Activated CD4-positive, alpha-beta memory T cell treated with anti-CD3 and anti-CD28 coated beads, Interleukin-2, amount 10 ng/mL, durations not matched to agents 7 days and 5 days (primary cell): ENCODE measurements around the gene NMUR1. TPM values are rescaled to one million over a fixed set of nuclear protein-coding genes. Genes with fewer than 3 reads are reported as not detected.

ENCODE experiments used
- CTCF ChIA-PET: fragments of 350-600 bp; sonication (Branson Sonifier 250); formaldehyde crosslinking; loops from one replicate; lab custom pipeline; 2021; ENCODE audit warnings: antibody characterized with exemption, inconsistent platforms; lab: Charles Lee
- POLR2A ChIA-PET: fragments of 350-600 bp; sonication (Branson Sonifier 250); formaldehyde crosslinking; loops from one replicate; lab custom pipeline; 2021; ENCODE audit warnings: antibody characterized with exemption; lab: Charles Lee
- DNase-seq: peaks from one replicate; pipeline ENCODE4 v3.0.0-alpha.2; 2020
- H3K27ac Mint-ChIP-seq: one replicate; pipeline ENCODE4 v1.8.0; 2021; ENCODE audit warnings: mild to moderate bottlenecking, mixed read lengths
- H3K27me3 Mint-ChIP-seq: one replicate; pipeline ENCODE4 v1.8.0; 2021; ENCODE audit warnings: mixed read lengths
- H3K36me3 Mint-ChIP-seq: one replicate; pipeline ENCODE4 v1.8.0; 2021; ENCODE audit warnings: low read depth, mixed read lengths
- H3K4me1 Mint-ChIP-seq: one replicate; pipeline ENCODE4 v1.8.0; 2021; ENCODE audit warnings: mixed read lengths
- H3K4me3 Mint-ChIP-seq: one replicate; pipeline ENCODE4 v1.8.0; 2021; ENCODE audit warnings: mild to moderate bottlenecking, mixed read lengths
- H3K9me3 Mint-ChIP-seq: one replicate; pipeline ENCODE4 v1.8.0; 2021; ENCODE audit warnings: mixed read lengths
- total RNA-seq, 2 experiments: library from RNA; stranded (reverse); gene quantifications; one replicate each; pipeline ENCODE4 v1.2.3, GENCODE V29; 2021

The NMUR1 gene
- total RNA-seq, 2 experiments from 2014 or later = 3.4 to 3.9 TPM

GRCh38 chr2:231548752-231549151 lies 18.5 kb upstream of the NMUR1 start:
- H3K27ac Mint-ChIP-seq = no peak overlapping the region
- H3K4me1 Mint-ChIP-seq = peaks cover 49% of the 10 kb centered on the region
- CTCF ChIA-PET = interaction anchor here (0.9 to 3.5 kb wide), 4 partner anchors 9 to 66 kb away, joined by 4 to 11 read pairs (median 6); no protein-coding TSS in a partner anchor
- POLR2A ChIA-PET = interaction anchor here (1.3 to 1.5 kb wide), 2 partner anchors 18 to 24 kb away, joined by 3 to 6 read pairs; partner anchors contain the start of gene NMUR1
- no peak overlapping the region for H3K4me3 Mint-ChIP-seq
- peaks cover 19% of the 10 kb centered on the region for H3K9me3 Mint-ChIP-seq
- peaks cover 36% of the 10 kb centered on the region for H3K36me3 Mint-ChIP-seq
- peaks cover 9% of the 10 kb centered on the region for H3K27me3 Mint-ChIP-seq
- DNase-seq = no peak

- Mint-ChIP-seq H3K9me3 (peaks cover 17% of the 10 kb centered on the region), H3K4me1 (peaks cover 55% of the 10 kb centered on the region)
- POLR2A ChIA-PET = interaction anchor here (1.2 to 2.5 kb wide), 4 partner anchors 7 to 83 kb away, joined by 3 to 13 read pairs (median 4); partner anchors contain the start of gene NCL
These were observed 17.3 kb upstream of the NMUR1 start for GRCh38 chr2:231547315-231548110.

GRCh38 chr2:231546014-231546715 lies 15.9 kb upstream of the NMUR1 start:
- H3K9me3 Mint-ChIP-seq = peaks cover 25% of the 10 kb centered on the region
- peaks cover 44% of the 10 kb centered on the region for H3K36me3 Mint-ChIP-seq
- DNase-seq = no peak
- ChIA-PET CTCF (interaction anchor here (0.9 to 2.2 kb wide), 11 partner anchors 9 to 131 kb away, joined by 3 to 11 read pairs (median 5); partner anchors contain the start of gene NMUR1), POLR2A (interaction anchor here (0.8 to 2.5 kb wide), 12 partner anchors 9 to 163 kb away, joined by 3 to 18 read pairs (median 6); partner anchors contain the start of genes NCL and PTMA)
- H3K27ac Mint-ChIP-seq = peak overlapping the region; percentile 99
- peaks cover 67% of the 10 kb centered on the region for H3K4me1 Mint-ChIP-seq
- peaks cover 9% of the 10 kb centered on the region for H3K27me3 Mint-ChIP-seq
- peak overlapping the region; percentile 56 for H3K4me3 Mint-ChIP-seq

More at GRCh38 chr2:231547315-231548110, 17.3 kb upstream of the NMUR1 start:
- H3K27ac Mint-ChIP-seq = no peak overlapping the region
- peaks cover 4% of the 10 kb centered on the region for H3K27me3 Mint-ChIP-seq
- no peak overlapping the region for H3K4me3 Mint-ChIP-seq
- peaks cover 35% of the 10 kb centered on the region for H3K36me3 Mint-ChIP-seq
- CTCF ChIA-PET = interaction anchor here (1.0 to 1.6 kb wide), 4 partner anchors 11 to 64 kb away, joined by 3 to 4 read pairs (median 3); no protein-coding TSS in a partner anchor
- DNase-seq = no peak

GRCh38 chr2:231545105-231545902 lies 15.1 kb upstream of the NMUR1 start:
- peak overlapping the region; percentile 99 for H3K27ac Mint-ChIP-seq
- peaks cover 45% of the 10 kb centered on the region for H3K36me3 Mint-ChIP-seq
- peaks cover 69% of the 10 kb centered on the region for H3K4me1 Mint-ChIP-seq
- CTCF ChIA-PET = interaction anchor here (0.8 to 2.2 kb wide), 12 partner anchors 10 to 132 kb away, joined by 3 to 11 read pairs (median 4); partner anchors contain the start of gene NMUR1
- POLR2A ChIA-PET = interaction anchor here (0.8 to 2.5 kb wide), 10 partner anchors 9 to 164 kb away, joined by 3 to 18 read pairs (median 7); partner anchors contain the start of genes NCL and PTMA
- peaks cover 10% of the 10 kb centered on the region for H3K27me3 Mint-ChIP-seq
- H3K9me3 Mint-ChIP-seq = peaks cover 24% of the 10 kb centered on the region
- H3K4me3 Mint-ChIP-seq = peak overlapping the region; percentile 56
- peak; percentile 90 for DNase-seq

GRCh38 chr2:231542136-231542535 lies 11.9 kb upstream of the NMUR1 start:
- POLR2A ChIA-PET = interaction anchor here (1.0 kb wide), 1 partner anchor 16 kb away, joined by 4 read pairs; no protein-coding TSS in a partner anchor

GRCh38 chr2:231541645-231542044 lies 11.4 kb upstream of the NMUR1 start:
- POLR2A ChIA-PET = interaction anchor here (0.9 kb wide), 1 partner anchor 9 kb away, joined by 3 read pairs; no protein-coding TSS in a partner anchor
- CTCF ChIA-PET = interaction anchor here (0.9 to 1.2 kb wide), 2 partner anchors 8 to 11 kb away, joined by 3 to 4 read pairs; no protein-coding TSS in a partner anchor
- peak; percentile 47 for DNase-seq

More at GRCh38 chr2:231542136-231542535, 11.9 kb upstream of the NMUR1 start:
- no peak overlapping the region for H3K4me3 Mint-ChIP-seq
- H3K27me3 Mint-ChIP-seq = peaks cover 15% of the 10 kb centered on the region
- CTCF ChIA-PET = interaction anchor here (1.2 to 1.3 kb wide), 3 partner anchors 9 to 11 kb away, joined by 3 to 8 read pairs (median 5); no protein-coding TSS in a partner anchor
- no peak for DNase-seq
- H3K27ac Mint-ChIP-seq = no peak overlapping the region
- H3K4me1 Mint-ChIP-seq = peaks cover 55% of the 10 kb centered on the region
- H3K36me3 Mint-ChIP-seq = peaks cover 39% of the 10 kb centered on the region
- H3K9me3 Mint-ChIP-seq = peaks cover 24% of the 10 kb centered on the region

GRCh38 chr2:231539991-231540390 lies 9.7 kb upstream of the NMUR1 start:
- no peak overlapping the region for H3K27ac Mint-ChIP-seq

More at GRCh38 chr2:231541645-231542044, 11.4 kb upstream of the NMUR1 start:
- peaks cover 24% of the 10 kb centered on the region for H3K9me3 Mint-ChIP-seq
- peaks cover 15% of the 10 kb centered on the region for H3K27me3 Mint-ChIP-seq
- H3K27ac Mint-ChIP-seq = no peak overlapping the region
- H3K4me3 Mint-ChIP-seq = no peak overlapping the region
- H3K36me3 Mint-ChIP-seq = peaks cover 39% of the 10 kb centered on the region
- peaks cover 51% of the 10 kb centered on the region for H3K4me1 Mint-ChIP-seq

GRCh38 chr2:231535961-231536360 lies 5.7 kb upstream of the NMUR1 start:
- no peak overlapping the region for H3K27ac Mint-ChIP-seq
- ChIA-PET CTCF (interaction anchor here (1.0 kb wide), 1 partner anchor 19 kb away, joined by 3 read pairs; no protein-coding TSS in a partner anchor), POLR2A (interaction anchor here (2.1 kb wide), 1 partner anchor 9 kb away, joined by 5 read pairs; no protein-coding TSS in a partner anchor)
- peaks cover 2% of the 10 kb centered on the region for H3K36me3 Mint-ChIP-seq
- no peaks in the 10 kb centered on the region for H3K9me3 Mint-ChIP-seq
- no peak for DNase-seq
- peaks cover 28% of the 10 kb centered on the region for H3K27me3 Mint-ChIP-seq
- H3K4me3 Mint-ChIP-seq = no peak overlapping the region
- peaks cover 27% of the 10 kb centered on the region for H3K4me1 Mint-ChIP-seq

More at GRCh38 chr2:231539991-231540390, 9.7 kb upstream of the NMUR1 start:
- H3K4me1 Mint-ChIP-seq = peaks cover 42% of the 10 kb centered on the region
- H3K9me3 Mint-ChIP-seq = peaks cover 22% of the 10 kb centered on the region
- ChIA-PET POLR2A (interaction anchor here (1.0 kb wide), 1 partner anchor 15 kb away, joined by 3 read pairs; no protein-coding TSS in a partner anchor), CTCF (interaction anchor here (0.7 to 1.6 kb wide), 5 partner anchors 9 to 72 kb away, joined by 3 to 10 read pairs (median 3); partner anchors contain the start of gene NMUR1)
- peaks cover 18% of the 10 kb centered on the region for H3K27me3 Mint-ChIP-seq
- DNase-seq = no peak
- peaks cover 27% of the 10 kb centered on the region for H3K36me3 Mint-ChIP-seq
- no peak overlapping the region for H3K4me3 Mint-ChIP-seq

GRCh38 chr2:231533777-231534125 lies 3.5 kb upstream of the NMUR1 start:
- Mint-ChIP-seq H3K27me3 (peaks cover 35% of the 10 kb centered on the region), H3K4me1 (peaks cover 34% of the 10 kb centered on the region), H3K36me3 (no peaks in the 10 kb centered on the region), H3K4me3 (no peak overlapping the region), H3K9me3 (no peaks in the 10 kb centered on the region), H3K27ac (no peak overlapping the region)
- POLR2A ChIA-PET = interaction anchor here (0.9 to 4.1 kb wide), 3 partner anchors 11 to 160 kb away, joined by 3 to 18 read pairs (median 3); no protein-coding TSS in a partner anchor
- CTCF ChIA-PET = interaction anchor here (0.7 to 3.1 kb wide), 11 partner anchors 8 to 172 kb away, joined by 3 to 11 read pairs (median 5); no protein-coding TSS in a partner anchor
- DNase-seq = no peak

GRCh38 chr2:231533086-231533776 lies 3.0 kb upstream of the NMUR1 start:
- peaks cover 35% of the 10 kb centered on the region for H3K4me1 Mint-ChIP-seq
- H3K36me3 Mint-ChIP-seq = no peaks in the 10 kb centered on the region
- POLR2A ChIA-PET = interaction anchor here (0.9 to 4.1 kb wide), 5 partner anchors 8 to 160 kb away, joined by 3 to 18 read pairs (median 3); no protein-coding TSS in a partner anchor
- H3K4me3 Mint-ChIP-seq = no peak overlapping the region
- CTCF ChIA-PET = interaction anchor here (0.9 to 3.1 kb wide), 11 partner anchors 8 to 80 kb away, joined by 3 to 11 read pairs (median 5); no protein-coding TSS in a partner anchor
- H3K27ac Mint-ChIP-seq = no peak overlapping the region
- H3K9me3 Mint-ChIP-seq = no peaks in the 10 kb centered on the region
- no peak for DNase-seq
- peaks cover 40% of the 10 kb centered on the region for H3K27me3 Mint-ChIP-seq

GRCh38 chr2:231532756-231533035 lies 2.5 kb upstream of the NMUR1 start:
- Mint-ChIP-seq H3K27ac (no peak overlapping the region), H3K4me3 (no peak overlapping the region), H3K36me3 (no peaks in the 10 kb centered on the region), H3K4me1 (peaks cover 36% of the 10 kb centered on the region), H3K9me3 (no peaks in the 10 kb centered on the region), H3K27me3 (peaks cover 46% of the 10 kb centered on the region)
- CTCF ChIA-PET = interaction anchor here (1.4 to 3.1 kb wide), 7 partner anchors 12 to 81 kb away, joined by 3 to 11 read pairs (median 7); no protein-coding TSS in a partner anchor
- POLR2A ChIA-PET = interaction anchor here (1.1 to 4.1 kb wide), 3 partner anchors 9 to 22 kb away, joined by 3 to 18 read pairs (median 6); no protein-coding TSS in a partner anchor
- no peak for DNase-seq
